ENCODE results near the gene KIF16B.

Gene KIF16B

GRCh38 chr20:16500197-16500596 is 73.1 kb downstream of the KIF16B start:
- no peaks in the 10 kb centered on the region for H3K79me2 ChIP-seq (ENCODE audit: control insufficient read depth, insufficient read depth, low read length, unreplicated experiment)
- peaks cover 9% of the 10 kb centered on the region for H3K4me1 ChIP-seq (ENCODE audit: control insufficient read depth, insufficient read depth, low read length, unreplicated experiment)
- no peaks in the 10 kb centered on the region for H3K27me3 ChIP-seq (ENCODE audit: insufficient read depth, low read length)
- H3K27ac ChIP-seq (ENCODE audit: low read depth, low read length) = no peak overlapping the region
- H2AFZ ChIP-seq (ENCODE audit: low read length, unreplicated experiment) = no peak overlapping the region
- peaks cover 7% of the 10 kb centered on the region; the same call in 1 of the 2 replicates for H3K36me3 ChIP-seq (ENCODE audit: insufficient read depth, low read length)
- no peak overlapping the region for H3K4me3 ChIP-seq (ENCODE audit: low read depth, low read length)

DNA sequence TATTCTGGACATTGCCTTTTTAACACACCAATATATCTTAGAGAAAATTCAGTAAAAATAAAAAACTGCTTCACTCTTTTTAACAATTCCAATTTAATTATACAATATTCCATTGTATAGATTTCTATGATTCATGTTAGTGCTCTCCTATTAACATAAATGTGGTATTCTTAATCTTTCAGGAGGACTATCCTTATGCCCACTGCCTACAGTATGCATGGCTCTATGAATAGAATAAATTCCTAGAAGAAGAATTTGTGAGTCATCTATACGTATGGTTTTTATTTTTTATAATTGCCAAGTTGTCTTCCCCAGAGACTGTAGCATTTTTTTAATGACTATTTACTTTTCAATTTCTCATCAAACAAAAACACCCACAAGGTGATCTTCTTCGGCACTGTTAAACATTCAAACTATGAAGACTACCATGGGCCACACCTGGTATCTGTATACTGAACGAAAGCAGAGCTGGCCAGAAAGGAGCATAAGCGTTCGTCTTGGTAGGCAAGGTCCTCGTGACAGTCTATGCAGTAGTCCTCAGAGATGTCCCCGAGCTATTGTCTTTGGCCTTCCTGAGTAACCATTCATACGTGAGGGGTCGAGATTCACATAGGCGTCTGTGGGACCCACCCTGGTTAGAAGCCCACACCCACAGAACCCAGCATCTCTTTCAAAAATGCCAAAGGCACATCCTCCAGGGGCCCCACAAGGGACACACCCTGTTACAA is 74.6 kb downstream of the KIF16B start:
- Histone ChIP-seq H3K36me3 (ENCODE audit: insufficient read depth, low read length) (0 out of 2 replicates have a peak, but pooled peaks cover 3% of the 10 kb centered on the region), H3K4me1 (ENCODE audit: control insufficient read depth, insufficient read depth, low read length, unreplicated experiment) (peaks cover 9% of the 10 kb centered on the region), H2AFZ (ENCODE audit: low read length, unreplicated experiment) (no peak overlapping the region), H3K79me2 (ENCODE audit: control insufficient read depth, insufficient read depth, low read length, unreplicated experiment) (no peaks in the 10 kb centered on the region), H3K27ac (ENCODE audit: low read depth, low read length) (no peak overlapping the region), H3K27me3 (ENCODE audit: insufficient read depth, low read length) (no peaks in the 10 kb centered on the region), H3K4me3 (ENCODE audit: low read depth, low read length) (no peak overlapping the region)

- no peak overlapping the region for H3K4me3 ChIP-seq (ENCODE audit: low read depth, low read length)
- H3K27ac ChIP-seq (ENCODE audit: low read depth, low read length) = no peak overlapping the region
- no peaks in the 10 kb centered on the region for H3K27me3 ChIP-seq (ENCODE audit: insufficient read depth, low read length)
- H3K79me2 ChIP-seq (ENCODE audit: control insufficient read depth, insufficient read depth, low read length, unreplicated experiment) = no peaks in the 10 kb centered on the region
- H3K4me1 ChIP-seq (ENCODE audit: control insufficient read depth, insufficient read depth, low read length, unreplicated experiment) = peaks cover 9% of the 10 kb centered on the region
- no peaks in the 10 kb centered on the region for H3K36me3 ChIP-seq (ENCODE audit: insufficient read depth, low read length)
- H2AFZ ChIP-seq (ENCODE audit: low read length, unreplicated experiment) = no peak overlapping the region
These were observed 75.4 kb downstream of the KIF16B start for GRCh38 chr20:16497896-16498295.

- no peak overlapping the region for H3K27ac ChIP-seq (ENCODE audit: low read depth, low read length)
- H3K36me3 ChIP-seq (ENCODE audit: insufficient read depth, low read length) = no peaks in the 10 kb centered on the region
- no peak overlapping the region for H2AFZ ChIP-seq (ENCODE audit: low read length, unreplicated experiment)
- no peaks in the 10 kb centered on the region for H3K27me3 ChIP-seq (ENCODE audit: insufficient read depth, low read length)
- H3K79me2 ChIP-seq (ENCODE audit: control insufficient read depth, insufficient read depth, low read length, unreplicated experiment) = no peaks in the 10 kb centered on the region
- peaks cover 3% of the 10 kb centered on the region for H3K4me1 ChIP-seq (ENCODE audit: control insufficient read depth, insufficient read depth, low read length, unreplicated experiment)
- H3K4me3 ChIP-seq (ENCODE audit: low read depth, low read length) = no peak overlapping the region
These were observed 79.8 kb downstream of the KIF16B start for GRCh38 chr20:16493486-16493885.

DNA sequence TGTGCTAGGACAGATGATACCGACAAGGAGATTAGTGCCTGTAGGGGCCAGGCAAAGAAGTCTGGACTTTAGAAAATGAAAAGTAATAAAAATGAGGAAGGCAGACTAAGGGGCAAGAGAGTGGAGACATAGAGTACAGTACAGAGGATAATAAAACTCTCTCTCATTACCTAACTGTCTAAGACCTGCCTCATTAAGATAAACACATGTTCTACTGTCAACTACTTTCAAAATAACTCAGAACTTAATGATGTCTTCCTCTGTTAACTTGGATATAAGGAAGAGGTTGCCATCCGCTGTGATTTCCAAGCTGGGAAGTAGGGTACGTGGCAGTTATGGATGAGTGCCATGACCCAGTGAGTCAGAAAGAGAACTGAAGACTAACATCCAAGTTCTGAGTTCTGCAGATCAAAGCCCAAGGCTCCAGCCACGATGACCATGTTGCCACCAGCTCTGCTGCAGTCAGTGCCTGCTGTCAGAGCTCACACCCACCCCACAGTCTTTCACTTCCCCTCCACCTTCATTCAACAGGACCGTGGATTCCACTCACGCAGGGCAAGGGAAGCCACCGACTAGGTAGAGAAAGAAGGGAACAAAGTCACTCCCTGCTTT is 81.8 kb downstream of the KIF16B start:
- no peak overlapping the region for H3K4me3 ChIP-seq (ENCODE audit: low read depth, low read length)

GRCh38 chr20:16490696-16491095 is 82.6 kb downstream of the KIF16B start:
- H3K36me3 ChIP-seq (ENCODE audit: insufficient read depth, low read length) = no peaks in the 10 kb centered on the region
- no peak overlapping the region for H3K4me3 ChIP-seq (ENCODE audit: low read depth, low read length)
- no peaks in the 10 kb centered on the region for H3K79me2 ChIP-seq (ENCODE audit: control insufficient read depth, insufficient read depth, low read length, unreplicated experiment)
- H2AFZ ChIP-seq (ENCODE audit: low read length, unreplicated experiment) = no peak overlapping the region
- H3K27ac ChIP-seq (ENCODE audit: low read depth, low read length) = no peak overlapping the region
- peaks cover 3% of the 10 kb centered on the region for H3K4me1 ChIP-seq (ENCODE audit: control insufficient read depth, insufficient read depth, low read length, unreplicated experiment)
- H3K27me3 ChIP-seq (ENCODE audit: insufficient read depth, low read length) = no peaks in the 10 kb centered on the region

More for the DNA sequence above, 81.8 kb downstream of the KIF16B start:
- Histone ChIP-seq H3K27me3 (ENCODE audit: insufficient read depth, low read length) (no peaks in the 10 kb centered on the region), H3K79me2 (ENCODE audit: control insufficient read depth, insufficient read depth, low read length, unreplicated experiment) (no peaks in the 10 kb centered on the region), H3K4me1 (ENCODE audit: control insufficient read depth, insufficient read depth, low read length, unreplicated experiment) (peaks cover 3% of the 10 kb centered on the region), H2AFZ (ENCODE audit: low read length, unreplicated experiment) (no peak overlapping the region), H3K36me3 (ENCODE audit: insufficient read depth, low read length) (no peaks in the 10 kb centered on the region), H3K27ac (ENCODE audit: low read depth, low read length) (no peak overlapping the region)

DNA sequence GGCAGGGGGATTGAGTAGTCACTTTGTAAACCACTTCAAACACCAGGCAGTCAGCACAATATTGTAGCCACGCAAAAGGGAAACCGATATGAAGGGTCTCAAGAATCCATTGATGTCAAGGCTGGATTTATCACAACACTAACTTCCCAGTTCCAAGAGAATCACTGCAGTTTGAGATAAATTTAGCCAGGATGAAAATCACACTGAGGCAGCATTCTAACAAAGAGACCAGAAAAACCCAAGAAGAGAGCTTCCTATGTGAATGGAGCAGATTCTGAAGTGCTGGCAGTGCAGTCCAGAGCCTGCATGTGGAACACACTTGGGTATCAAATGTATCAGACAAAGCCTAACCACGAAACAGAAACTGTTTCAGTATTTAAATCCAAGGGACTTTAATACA is 84.6 kb downstream of the KIF16B start:
- Histone ChIP-seq H3K4me3 (ENCODE audit: low read depth, low read length) (no peak overlapping the region), H3K27me3 (ENCODE audit: insufficient read depth, low read length) (no peaks in the 10 kb centered on the region), H2AFZ (ENCODE audit: low read length, unreplicated experiment) (no peak overlapping the region), H3K27ac (ENCODE audit: low read depth, low read length) (no peak overlapping the region), H3K36me3 (ENCODE audit: insufficient read depth, low read length) (no peaks in the 10 kb centered on the region), H3K4me1 (ENCODE audit: control insufficient read depth, insufficient read depth, low read length, unreplicated experiment) (peaks cover 6% of the 10 kb centered on the region), H3K79me2 (ENCODE audit: control insufficient read depth, insufficient read depth, low read length, unreplicated experiment) (no peaks in the 10 kb centered on the region)

DNA sequence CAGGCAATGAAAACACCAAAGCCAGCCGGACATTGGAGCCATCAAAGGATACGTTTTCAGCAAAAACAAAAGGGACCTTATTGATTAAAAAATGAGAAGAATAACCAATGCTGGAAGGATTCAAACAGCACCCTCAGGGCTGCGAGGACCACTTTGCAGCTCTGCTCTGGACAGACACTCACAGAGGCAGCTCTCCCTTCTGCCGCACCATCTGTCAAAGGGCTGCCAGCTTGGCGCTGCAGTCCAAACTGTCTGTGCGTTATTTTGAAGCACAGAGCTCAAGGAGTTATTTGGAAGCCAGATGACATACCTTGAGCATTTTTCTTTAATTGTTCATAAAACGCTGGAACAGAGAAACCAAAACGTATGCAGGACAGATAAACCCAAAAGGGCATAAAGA is 85.2 kb downstream of the KIF16B start:
- Histone ChIP-seq H2AFZ (ENCODE audit: low read length, unreplicated experiment) (no peak overlapping the region), H3K27ac (ENCODE audit: low read depth, low read length) (no peak overlapping the region), H3K36me3 (ENCODE audit: insufficient read depth, low read length) (no peaks in the 10 kb centered on the region), H3K79me2 (ENCODE audit: control insufficient read depth, insufficient read depth, low read length, unreplicated experiment) (no peaks in the 10 kb centered on the region), H3K27me3 (ENCODE audit: insufficient read depth, low read length) (no peaks in the 10 kb centered on the region), H3K4me3 (ENCODE audit: low read depth, low read length) (no peak overlapping the region), H3K4me1 (ENCODE audit: control insufficient read depth, insufficient read depth, low read length, unreplicated experiment) (peaks cover 6% of the 10 kb centered on the region)

GRCh38 chr20:16486532-16486931 is 86.7 kb downstream of the KIF16B start:
- Histone ChIP-seq H3K36me3 (ENCODE audit: insufficient read depth, low read length) (no peaks in the 10 kb centered on the region), H3K27ac (ENCODE audit: low read depth, low read length) (no peak overlapping the region), H3K27me3 (ENCODE audit: insufficient read depth, low read length) (no peaks in the 10 kb centered on the region), H3K79me2 (ENCODE audit: control insufficient read depth, insufficient read depth, low read length, unreplicated experiment) (no peaks in the 10 kb centered on the region), H3K4me3 (ENCODE audit: low read depth, low read length) (no peak overlapping the region), H3K4me1 (ENCODE audit: control insufficient read depth, insufficient read depth, low read length, unreplicated experiment) (peaks cover 3% of the 10 kb centered on the region), H2AFZ (ENCODE audit: low read length, unreplicated experiment) (no peak overlapping the region)

DNA sequence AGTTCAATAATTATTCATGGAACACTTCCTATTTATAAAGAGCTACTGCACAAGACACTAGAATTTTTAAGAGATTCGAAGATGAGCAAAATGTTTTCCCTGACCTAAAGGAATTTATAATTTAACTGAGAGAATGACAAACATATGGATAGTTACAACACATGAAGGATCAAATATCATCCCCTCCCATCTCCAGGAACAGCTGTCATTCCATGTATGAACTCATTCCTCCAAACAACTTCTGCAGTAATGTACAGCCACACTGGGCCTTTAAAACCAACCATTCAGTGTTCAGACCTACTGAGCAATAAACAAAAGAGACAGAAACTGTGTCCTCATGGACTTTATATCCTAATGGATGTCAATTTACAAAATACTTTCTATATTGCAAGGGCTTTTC is 87.8 kb downstream of the KIF16B start:
- Histone ChIP-seq H3K4me1 (ENCODE audit: control insufficient read depth, insufficient read depth, low read length, unreplicated experiment) (peaks cover 3% of the 10 kb centered on the region), H2AFZ (ENCODE audit: low read length, unreplicated experiment) (no peak overlapping the region), H3K79me2 (ENCODE audit: control insufficient read depth, insufficient read depth, low read length, unreplicated experiment) (no peaks in the 10 kb centered on the region), H3K27me3 (ENCODE audit: insufficient read depth, low read length) (no peaks in the 10 kb centered on the region), H3K36me3 (ENCODE audit: insufficient read depth, low read length) (no peaks in the 10 kb centered on the region), H3K4me3 (ENCODE audit: low read depth, low read length) (no peak overlapping the region), H3K27ac (ENCODE audit: low read depth, low read length) (no peak overlapping the region)

DNA sequence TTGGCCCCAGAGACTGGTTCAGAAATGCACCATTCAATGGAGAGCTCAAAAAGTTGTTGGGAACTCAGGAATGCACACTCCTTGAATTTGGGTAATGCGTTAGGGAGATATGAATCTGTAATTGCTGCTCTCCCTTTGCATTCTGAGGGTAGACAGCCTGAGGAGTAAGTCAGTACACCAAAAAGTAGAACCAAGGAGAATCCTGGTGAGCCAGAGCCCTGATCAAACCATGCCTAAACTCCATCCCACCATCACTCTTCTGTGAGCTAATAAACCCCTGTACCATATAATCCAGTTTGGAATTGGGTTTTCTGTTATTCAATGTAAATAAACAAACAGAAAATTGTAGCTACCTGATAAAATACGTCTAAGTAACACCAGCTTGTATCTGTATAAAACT is 90.2 kb downstream of the KIF16B start:
- Histone ChIP-seq H3K4me3 (ENCODE audit: low read depth, low read length) (no peak overlapping the region), H3K79me2 (ENCODE audit: control insufficient read depth, insufficient read depth, low read length, unreplicated experiment) (no peaks in the 10 kb centered on the region), H3K36me3 (ENCODE audit: insufficient read depth, low read length) (no peaks in the 10 kb centered on the region), H2AFZ (ENCODE audit: low read length, unreplicated experiment) (no peak overlapping the region), H3K27ac (ENCODE audit: low read depth, low read length) (no peak overlapping the region), H3K27me3 (ENCODE audit: insufficient read depth, low read length) (no peaks in the 10 kb centered on the region), H3K4me1 (ENCODE audit: control insufficient read depth, insufficient read depth, low read length, unreplicated experiment) (peaks cover 3% of the 10 kb centered on the region)
